NT2/D1 (cell line): ENCODE data around the gene LRRC49.
"Not testable (repeated sequence)": the region's sequence is repeated elsewhere in the genome, so short reads cannot be mapped to it uniquely, and the experiment has no call there.

Experiments used
- DNase-seq: peaks from one replicate; pipeline ENCODE4 v3.0.0-alpha.2; 2011; ENCODE audit warnings: low read depth, low spot score
- H3K27me3 ChIP-seq: 2 replicates; pipeline ENCODE4 v1.6.0; 2011; ENCODE audit warnings: mild to moderate bottlenecking; ENCODE audit not compliant: insufficient read length, insufficient read depth
- H3K36me3 ChIP-seq: 2 replicates; pipeline ENCODE4 v1.6.1; 2011; ENCODE audit warnings: mild to moderate bottlenecking, low read length, mixed read lengths; ENCODE audit not compliant: insufficient read depth, insufficient read length
- H3K4me1 ChIP-seq: 2 replicates; pipeline ENCODE4 v1.5.1; 2011; ENCODE audit not compliant: insufficient read depth, insufficient read length
- H3K4me3 ChIP-seq: 2 replicates; pipeline ENCODE4 v1.5.1; 2011; ENCODE audit warnings: low read depth; ENCODE audit not compliant: insufficient read length
- H3K9ac ChIP-seq: 2 replicates; pipeline ENCODE4 v1.6.0; 2011; ENCODE audit warnings: low read depth; ENCODE audit not compliant: insufficient read length
- H3K9me3 ChIP-seq: 2 replicates; pipeline ENCODE4 v1.5.1; 2011; ENCODE audit warnings: mild to moderate bottlenecking, low read length; ENCODE audit not compliant: insufficient read depth
- SUZ12 ChIP-seq: IDR thresholded peaks from 2 replicates; pipeline ENCODE4 v1.6.1; 2011; ENCODE audit not compliant: insufficient read length, insufficient read depth; ENCODE audit errors: extremely low read depth
- YY1 ChIP-seq: IDR thresholded peaks from 2 replicates; pipeline ENCODE4 v1.6.1; 2011; ENCODE audit not compliant: insufficient read length, insufficient read depth
- ZNF274 ChIP-seq: IDR thresholded peaks from 2 replicates; pipeline ENCODE4 v1.6.1; 2011; ENCODE audit warnings: mild to moderate bottlenecking, low read depth, low read length

Gene LRRC49

GRCh38 chr15:70935631-70936030, 43.0 kb downstream of the LRRC49 start:
- TF ChIP-seq SUZ12 (no peak), ZNF274 (no peak)
- no peaks in the 10 kb centered on the region for H3K36me3 ChIP-seq
- no peak overlapping the region for H3K4me3 ChIP-seq
- no peaks in the 10 kb centered on the region for H3K27me3 ChIP-seq
- no peaks in the 10 kb centered on the region for H3K9me3 ChIP-seq
- H3K9ac ChIP-seq = no peak overlapping the region
- DNase-seq = no peak
- no peaks in the 10 kb centered on the region for H3K4me1 ChIP-seq

- TF ChIP-seq ZNF274 = no peak
- TF ChIP-seq SUZ12 = no peak
- no peak for TF ChIP-seq YY1
- DNase-seq = no peak
- Histone ChIP-seq H3K9ac (no peak overlapping the region), H3K4me3 (no peak overlapping the region), H3K36me3 (no peaks in the 10 kb centered on the region), H3K9me3 (no peaks in the 10 kb centered on the region), H3K4me1 (no peaks in the 10 kb centered on the region), H3K27me3 (no peaks in the 10 kb centered on the region)
Observed at GRCh38 chr15:70936326-70936725, 43.7 kb downstream of the LRRC49 start.

- H3K4me1 ChIP-seq, H3K27me3 ChIP-seq, H3K36me3 ChIP-seq, H3K9me3 ChIP-seq, H3K9ac ChIP-seq, DNase-seq, H3K4me3 ChIP-seq: not testable (repeated sequence)
Observed at GRCh38 chr15:70943285-70943684, 50.7 kb downstream of the LRRC49 start.

GRCh38 chr15:70947351-70948335, 55.0 kb downstream of the LRRC49 start:
- DNase-seq = no peak

GRCh38 chr15:70950953-70951352, 58.3 kb downstream of the LRRC49 start:
- no peaks in the 10 kb centered on the region for H3K4me1 ChIP-seq
- DNase-seq = no peak
- no peak overlapping the region for H3K4me3 ChIP-seq
- H3K27me3 ChIP-seq = no peaks in the 10 kb centered on the region
- H3K36me3 ChIP-seq = no peaks in the 10 kb centered on the region
- no peak overlapping the region for H3K9ac ChIP-seq
- no peak for TF ChIP-seq SUZ12
- TF ChIP-seq ZNF274 = no peak
- no peak for TF ChIP-seq YY1
- no peaks in the 10 kb centered on the region for H3K9me3 ChIP-seq

More at GRCh38 chr15:70947351-70948335, 55.0 kb downstream of the LRRC49 start:
- Histone ChIP-seq H3K4me1 (no peaks in the 10 kb centered on the region), H3K27me3 (no peaks in the 10 kb centered on the region), H3K36me3 (no peaks in the 10 kb centered on the region), H3K9me3 (no peaks in the 10 kb centered on the region), H3K9ac (no peak overlapping the region), H3K4me3 (no peak overlapping the region)
- TF ChIP-seq SUZ12 = no peak
- TF ChIP-seq YY1 = no peak
- no peak for TF ChIP-seq ZNF274

- Histone ChIP-seq H3K4me1 (no peaks in the 10 kb centered on the region), H3K9ac (no peak overlapping the region), H3K36me3 (no peaks in the 10 kb centered on the region), H3K4me3 (no peak overlapping the region), H3K27me3 (no peaks in the 10 kb centered on the region), H3K9me3 (no peaks in the 10 kb centered on the region)
- no peak for TF ChIP-seq ZNF274
- TF ChIP-seq SUZ12 = no peak
- no peak for TF ChIP-seq YY1
- no peak for DNase-seq
Observed at GRCh38 chr15:70954171-70954570, 61.5 kb downstream of the LRRC49 start.

GRCh38 chr15:70954733-70955132, 62.1 kb downstream of the LRRC49 start:
- DNase-seq = no peak
- Histone ChIP-seq H3K4me3 (no peak overlapping the region), H3K27me3 (no peaks in the 10 kb centered on the region), H3K9me3 (no peaks in the 10 kb centered on the region), H3K9ac (no peak overlapping the region), H3K36me3 (no peaks in the 10 kb centered on the region), H3K4me1 (no peaks in the 10 kb centered on the region)
- TF ChIP-seq SUZ12 = no peak
- TF ChIP-seq ZNF274 = no peak
- no peak for TF ChIP-seq YY1
